Measurements from ENCODE around the gene IL32.
"Not testable (repeated sequence)": the region's sequence is repeated elsewhere in the genome, so short reads cannot be mapped to it uniquely, and the experiment has no call there.

Gene IL32

DNA sequence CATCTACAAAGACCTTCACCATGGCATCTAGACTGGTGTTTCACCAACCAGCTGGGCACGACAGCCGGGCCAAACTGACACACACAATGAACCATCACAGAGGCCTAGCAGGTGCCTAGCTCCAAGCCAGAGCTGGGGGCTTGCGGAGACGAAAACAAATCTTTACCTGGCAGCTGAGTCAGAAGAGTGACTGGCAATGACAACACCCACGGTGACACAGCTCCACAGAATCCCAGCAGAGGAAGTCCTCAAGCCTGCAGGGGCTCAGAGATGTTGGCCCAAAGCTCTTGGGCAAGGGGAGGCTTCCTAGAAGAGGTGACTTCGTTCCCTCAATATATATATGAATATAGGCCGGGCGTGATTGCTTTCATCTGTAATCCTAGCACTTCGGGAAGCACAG lies 13.9 kb upstream of the IL32 start:
- no peak for DNase-seq (ENCODE audit: low spot score)

DNA sequence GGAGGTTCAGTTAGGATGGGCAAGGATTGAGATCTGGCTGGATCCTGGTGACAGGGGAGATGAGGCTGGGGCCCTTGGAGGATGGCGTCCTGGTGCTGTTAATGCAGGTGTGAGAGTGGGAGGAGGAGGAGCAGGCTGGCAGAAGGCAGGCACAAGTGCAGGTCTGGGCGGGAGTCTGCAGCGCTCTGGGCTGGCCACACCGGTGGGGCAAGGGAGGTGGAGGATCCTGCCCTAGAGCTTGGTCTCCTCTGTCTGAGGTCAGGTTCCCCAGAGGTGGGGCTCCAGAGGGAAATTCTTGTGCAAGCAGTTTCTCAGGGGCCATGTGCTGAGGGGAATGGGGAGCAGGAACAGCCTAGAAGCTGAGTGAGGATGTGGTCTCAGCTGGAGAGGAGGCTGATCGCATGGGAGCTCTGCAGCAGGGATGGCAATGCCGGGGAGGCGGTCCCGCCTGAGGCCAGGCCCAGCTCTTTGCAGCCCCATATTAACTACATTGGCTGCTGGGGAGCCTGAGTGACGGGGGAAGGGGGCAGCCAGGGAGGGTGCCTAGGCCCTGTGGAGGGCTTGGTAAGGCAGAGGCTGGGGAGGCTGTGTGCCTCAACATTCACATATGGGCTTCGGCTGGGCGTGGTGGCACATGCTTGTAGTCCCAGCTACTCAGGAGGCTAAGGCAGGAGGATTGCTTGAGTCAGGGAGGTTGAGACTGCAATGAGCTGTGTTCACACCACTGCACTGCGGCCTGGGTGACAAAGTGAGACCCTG lies 12.7 kb upstream of the IL32 start:
- DNase-seq (ENCODE audit: low spot score): not testable (repeated sequence)

- not testable (repeated sequence) for DNase-seq (ENCODE audit: low spot score)
Measured at GRCh38 chr16:3053330-3053710, 12.1 kb upstream of the IL32 start.

DNA sequence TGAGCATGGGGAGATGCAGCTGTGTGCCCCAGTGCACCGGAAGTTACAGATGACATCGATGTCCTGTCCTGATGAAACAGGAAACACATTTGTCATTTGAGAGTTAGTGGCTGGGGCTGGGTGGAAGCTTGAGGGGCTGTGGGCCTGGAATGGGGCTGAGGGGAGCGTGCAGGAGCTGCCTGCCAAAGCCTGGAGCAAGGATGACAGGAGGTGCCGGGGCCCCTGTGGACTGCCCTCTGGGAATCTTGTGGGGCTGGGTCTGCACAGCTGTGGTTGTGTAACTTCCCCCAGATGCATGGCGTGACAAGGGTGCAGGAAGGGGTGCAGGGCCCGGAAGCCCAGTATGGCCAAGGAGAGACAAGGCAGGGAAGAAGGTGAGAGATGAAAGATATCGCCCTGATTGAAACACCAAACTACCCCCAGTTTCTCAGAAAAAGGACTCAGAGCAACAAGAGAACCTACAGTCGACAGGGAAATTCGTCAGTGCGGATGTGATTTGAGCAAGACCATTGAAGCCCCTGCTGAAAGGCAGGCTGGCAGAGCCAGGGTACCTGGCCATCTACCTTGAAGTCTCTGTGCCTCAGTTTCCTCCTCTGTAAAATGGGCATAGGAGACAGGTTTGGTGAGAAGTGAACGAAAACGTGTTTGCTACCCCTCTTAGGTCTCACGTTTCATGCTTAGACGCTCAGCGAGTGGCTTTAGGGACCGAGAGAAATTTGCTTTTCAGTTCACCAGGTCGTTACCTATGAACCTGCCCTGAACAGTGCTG lies 10.3 kb upstream of the IL32 start:
- DNase-seq (ENCODE audit: low spot score): no peak

DNA sequence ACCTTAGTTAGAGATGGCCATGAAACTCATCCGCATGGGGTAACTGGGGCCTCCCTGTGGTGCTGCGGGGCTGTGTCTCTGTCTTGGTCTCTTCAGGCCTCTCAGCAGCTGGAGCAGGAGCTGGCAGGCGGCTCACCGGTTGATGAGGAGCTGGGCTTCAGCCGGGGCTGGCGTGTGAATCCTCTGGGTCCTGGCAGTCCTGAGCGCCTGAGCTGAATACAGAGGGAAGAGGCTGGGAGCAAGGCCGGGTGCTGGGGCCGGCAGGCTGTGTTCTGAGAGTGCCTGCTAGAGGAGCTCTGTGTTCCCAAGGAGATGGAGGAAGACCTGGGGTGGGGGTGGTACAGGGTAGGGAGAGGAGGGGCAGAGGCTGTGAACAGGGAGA lies 9.7 kb upstream of the IL32 start:
- DNase-seq (ENCODE audit: low spot score): not testable (repeated sequence)

GRCh38 chr16:3056336-3057180 lies 8.9 kb upstream of the IL32 start:
- DNase-seq (ENCODE audit: low spot score): no peak

- no peak for DNase-seq (ENCODE audit: low spot score)
Measured at GRCh38 chr16:3057181-3058138, 8.0 kb upstream of the IL32 start.

GRCh38 chr16:3058139-3059030 lies 7.1 kb upstream of the IL32 start:
- no peak for DNase-seq (ENCODE audit: low spot score)

- DNase-seq (ENCODE audit: low spot score): peak; percentile 77
Measured at GRCh38 chr16:3059041-3059722, 6.3 kb upstream of the IL32 start.

DNA sequence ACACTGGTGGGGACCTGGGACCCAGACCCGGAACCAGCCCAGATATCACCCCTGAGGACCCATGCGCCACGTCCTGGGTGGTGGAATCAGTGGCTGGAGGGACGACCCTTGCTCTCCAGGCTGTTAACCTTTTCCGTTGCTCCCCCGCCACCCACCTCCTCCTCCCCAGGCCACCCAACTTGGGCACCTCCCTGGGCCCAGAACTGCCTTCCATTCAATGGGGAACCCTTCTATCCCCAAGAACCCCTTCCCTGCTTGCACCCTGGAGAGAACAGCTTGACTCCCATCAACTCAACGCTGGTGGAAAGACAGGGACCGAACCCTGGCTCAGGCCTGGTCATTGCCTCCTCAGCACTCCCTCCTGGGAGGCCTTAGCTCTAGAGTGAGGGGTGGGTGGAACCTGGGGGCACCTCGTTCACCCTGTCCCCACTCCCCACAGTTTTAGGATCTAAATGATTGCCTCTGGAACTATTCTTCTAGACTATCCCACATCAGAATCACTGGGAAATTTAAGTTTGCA lies 5.7 kb upstream of the IL32 start:
- no peak for DNase-seq (ENCODE audit: low spot score)

GRCh38 chr16:3060339-3061127 lies 4.9 kb upstream of the IL32 start:
- DNase-seq (ENCODE audit: low spot score): no peak

DNA sequence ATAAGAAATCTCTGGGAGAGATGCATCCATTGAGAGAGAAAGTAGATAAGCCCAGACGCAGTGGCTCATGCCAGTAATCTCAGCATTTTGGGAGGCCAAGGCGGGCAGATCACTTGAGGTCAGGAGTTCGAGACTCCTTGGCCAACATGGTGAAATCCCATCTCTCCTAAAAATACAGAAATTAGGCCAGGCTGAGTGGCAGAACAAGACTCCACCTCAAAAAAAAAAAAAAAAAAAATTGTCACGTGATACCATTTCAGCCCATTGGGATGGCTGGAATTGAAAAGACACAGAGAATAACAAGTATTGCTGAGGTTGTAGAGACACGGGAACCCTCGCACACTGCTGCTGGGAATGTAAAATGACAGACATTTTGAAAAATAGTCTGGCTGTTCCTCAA lies 2.9 kb upstream of the IL32 start:
- no peak for DNase-seq (ENCODE audit: low spot score)

GRCh38 chr16:3063625-3064386 lies 1.6 kb upstream of the IL32 start:
- DNase-seq (ENCODE audit: low spot score): no peak

DNA sequence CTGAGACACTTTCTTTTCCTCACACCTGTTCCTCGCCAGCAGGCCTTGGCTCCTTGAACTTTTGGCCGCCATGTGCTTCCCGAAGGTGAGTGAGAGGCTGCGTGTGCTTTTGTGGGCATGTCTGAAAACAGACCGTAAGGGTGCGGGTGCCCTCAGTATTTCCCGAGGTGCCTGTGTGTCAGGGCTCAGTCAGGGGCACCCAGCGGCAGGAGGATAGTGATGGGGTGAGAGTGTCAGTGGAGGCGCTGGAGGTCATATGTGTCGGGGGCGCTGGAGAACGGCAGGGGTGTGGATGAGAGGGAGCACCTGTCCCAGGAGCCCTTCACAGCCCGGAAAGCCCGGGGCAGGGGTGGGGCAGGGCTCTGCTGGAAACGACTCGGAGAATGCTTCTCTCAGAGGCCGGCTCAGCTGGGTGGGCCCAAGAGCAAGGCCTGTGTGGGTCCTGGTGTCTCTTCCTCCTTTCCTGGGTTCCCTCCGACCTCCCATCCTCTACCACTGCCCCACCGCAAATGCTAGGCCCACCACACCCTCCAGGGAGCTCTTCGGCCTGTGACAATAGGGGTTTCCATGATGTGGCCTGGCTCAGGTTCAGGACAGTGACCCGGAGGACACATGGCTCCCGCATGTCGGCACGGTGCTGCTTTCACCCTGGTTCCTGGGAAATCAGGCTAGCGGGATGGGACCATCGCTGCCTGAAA lies 451 bp downstream of the IL32 start:
- no peak for DNase-seq (ENCODE audit: low spot score)

DNA sequence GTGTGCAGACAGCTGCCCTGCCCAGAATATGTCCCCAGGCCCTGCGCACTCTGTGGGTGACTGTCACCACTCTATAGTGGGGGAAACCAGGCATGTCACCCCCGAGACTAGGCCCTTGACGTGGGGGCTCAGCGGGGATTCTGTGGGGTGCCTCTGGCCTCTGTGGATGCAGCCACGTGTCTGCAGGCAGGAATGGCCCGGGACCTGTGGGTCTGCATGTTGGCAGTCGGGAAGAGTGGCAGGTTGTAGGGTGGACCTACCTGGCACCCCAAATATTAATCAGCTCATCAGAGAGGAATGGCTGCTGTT lies 954 bp downstream of the IL32 start:
- DNase-seq (ENCODE audit: low spot score): no peak

DNA sequence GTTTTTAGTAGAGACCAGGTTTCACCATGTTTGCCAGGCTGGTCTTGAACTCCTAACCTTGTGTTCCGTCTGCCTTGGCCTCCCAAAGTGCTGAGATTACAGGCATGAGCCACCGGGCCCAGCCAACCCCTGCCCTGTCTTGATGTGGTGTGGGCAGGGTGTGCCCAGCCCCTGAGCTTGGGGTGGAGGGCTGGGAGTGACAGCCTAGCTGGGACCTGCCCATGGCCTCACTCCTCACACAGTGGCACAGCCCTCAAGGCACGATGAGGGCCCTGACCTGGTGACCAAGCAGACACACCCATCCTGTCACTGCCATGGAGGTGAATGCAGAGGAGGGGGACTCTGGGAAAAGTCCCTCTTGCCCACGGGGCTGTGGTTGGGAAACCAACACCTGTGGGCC lies 3.0 kb downstream of the IL32 start:
- DNase-seq (ENCODE audit: low spot score): no peak

- not testable (repeated sequence) for DNase-seq (ENCODE audit: low spot score)
Measured at GRCh38 chr16:3069146-3069545, 3.7 kb downstream of the IL32 start.

Measured in hematopoietic multipotent progenitor cell treated with erythropoietin and hydrocortisone succinate and interleukin-3 and kit ligand, for 15 days (in vitro differentiated cells).